SJCRH30 (cell line): ENCODE measurements around the gene CA12. TPM values are rescaled to one million over a fixed set of nuclear protein-coding genes. Genes with fewer than 3 reads are reported as not detected.

Source experiments
- DNase-seq, 2 experiments: peaks; one replicate each; pipeline ENCODE4 v3.0.0-alpha.2; 2015 to 2020
- H3K27ac ChIP-seq: fragments of 250-450 bp; sonication (Bioruptor Pico); 2 replicates; pipeline ENCODE4 v1.5.1; 2020; ENCODE audit warnings: mild to moderate bottlenecking, moderate library complexity
- H3K27me3 ChIP-seq: fragments of 250-450 bp; sonication (Bioruptor Pico); 2 replicates; pipeline ENCODE4 v1.5.1; 2020; ENCODE audit warnings: mild to moderate bottlenecking, moderate library complexity
- H3K36me3 ChIP-seq: fragments of 250-450 bp; sonication (Bioruptor Pico); 2 replicates; pipeline ENCODE4 v1.5.1; 2020; ENCODE audit warnings: mild to moderate bottlenecking, moderate library complexity
- H3K4me1 ChIP-seq: fragments of 250-450 bp; sonication (Bioruptor Pico); 2 replicates; pipeline ENCODE4 v1.5.1; 2020; ENCODE audit warnings: mild to moderate bottlenecking, moderate library complexity
- H3K4me3 ChIP-seq: fragments of 250-450 bp; sonication (Bioruptor Pico); 2 replicates; pipeline ENCODE4 v1.5.1; 2020; ENCODE audit warnings: mild to moderate bottlenecking, moderate library complexity
- H3K9me3 ChIP-seq: fragments of 250-450 bp; sonication (Bioruptor Pico); replicated peaks from 2 replicates; pipeline ENCODE4 v1.5.1; 2020; ENCODE audit warnings: mild to moderate bottlenecking, moderate library complexity
- total RNA-seq: library from RNA; depleted of rRNA; stranded (reverse); fragments of >200 nt; shearing (Covaris generic); gene quantifications from 2 replicates; pipeline ENCODE4 v1.2.3, GENCODE V29; 2014

The CA12 gene
- total RNA-seq, 1 experiment from 2014 or later: 0.57 TPM

GRCh38 chr15:63363292-63363691, 18.4 kb downstream of the CA12 start:
- DNase-seq: no peak
- H3K36me3 ChIP-seq: no peaks in the 10 kb centered on the region
- H3K9me3 ChIP-seq: no peaks in the 10 kb centered on the region
- H3K27me3 ChIP-seq: no peaks in the 10 kb centered on the region
- peaks cover 5% of the 10 kb centered on the region; the same call in 1 of the 2 replicates for H3K4me1 ChIP-seq
- H3K4me3 ChIP-seq: no peak overlapping the region
- H3K27ac ChIP-seq: no peak overlapping the region

GRCh38 chr15:63362885-63363284, 18.8 kb downstream of the CA12 start:
- no peak overlapping the region for H3K27ac ChIP-seq
- no peaks in the 10 kb centered on the region for H3K36me3 ChIP-seq
- peaks cover 5% of the 10 kb centered on the region; the same call in 1 of the 2 replicates for H3K4me1 ChIP-seq
- no peaks in the 10 kb centered on the region for H3K27me3 ChIP-seq
- no peaks in the 10 kb centered on the region for H3K9me3 ChIP-seq
- H3K4me3 ChIP-seq: no peak overlapping the region
- no peak for DNase-seq

GRCh38 chr15:63362196-63362595, 19.4 kb downstream of the CA12 start:
- Histone ChIP-seq H3K9me3 (no peaks in the 10 kb centered on the region), H3K27me3 (no peaks in the 10 kb centered on the region), H3K4me3 (no peak overlapping the region), H3K27ac (no peak overlapping the region), H3K36me3 (no peaks in the 10 kb centered on the region), H3K4me1 (peaks cover 5% of the 10 kb centered on the region; the same call in 1 of the 2 replicates)
- no peak for DNase-seq

- DNase-seq: no peak
- Histone ChIP-seq H3K27ac (no peak overlapping the region), H3K4me3 (no peak overlapping the region), H3K36me3 (no peaks in the 10 kb centered on the region), H3K27me3 (no peaks in the 10 kb centered on the region), H3K4me1 (peaks cover 5% of the 10 kb centered on the region; the same call in 1 of the 2 replicates), H3K9me3 (no peaks in the 10 kb centered on the region)
Measured at GRCh38 chr15:63360170-63360569, 21.5 kb downstream of the CA12 start.

GRCh38 chr15:63358241-63359029, 23.2 kb downstream of the CA12 start:
- Histone ChIP-seq H3K9me3 (no peaks in the 10 kb centered on the region), H3K27me3 (no peaks in the 10 kb centered on the region), H3K36me3 (no peaks in the 10 kb centered on the region), H3K4me1 (peaks cover 5% of the 10 kb centered on the region; the same call in 1 of the 2 replicates), H3K27ac (no peak overlapping the region), H3K4me3 (no peak overlapping the region)
- no peak for DNase-seq

- H3K27ac ChIP-seq: no peak overlapping the region
- no peaks in the 10 kb centered on the region for H3K9me3 ChIP-seq
- no peaks in the 10 kb centered on the region for H3K27me3 ChIP-seq
- no peak for DNase-seq
- no peaks in the 10 kb centered on the region for H3K36me3 ChIP-seq
- no peak overlapping the region for H3K4me3 ChIP-seq
- peaks cover 5% of the 10 kb centered on the region; the same call in 1 of the 2 replicates for H3K4me1 ChIP-seq
Measured at GRCh38 chr15:63357731-63358130, 23.9 kb downstream of the CA12 start.

GRCh38 chr15:63357061-63357460, 24.6 kb downstream of the CA12 start:
- no peak overlapping the region for H3K27ac ChIP-seq
- H3K4me3 ChIP-seq: no peak overlapping the region
- H3K36me3 ChIP-seq: no peaks in the 10 kb centered on the region
- H3K9me3 ChIP-seq: no peaks in the 10 kb centered on the region
- H3K4me1 ChIP-seq: peaks cover 5% of the 10 kb centered on the region; the same call in 1 of the 2 replicates
- H3K27me3 ChIP-seq: no peaks in the 10 kb centered on the region
- DNase-seq: no peak

- H3K36me3 ChIP-seq: no peaks in the 10 kb centered on the region
- no peak for DNase-seq
- H3K4me1 ChIP-seq: peaks cover 5% of the 10 kb centered on the region; the same call in 1 of the 2 replicates
- no peak overlapping the region for H3K4me3 ChIP-seq
- H3K27ac ChIP-seq: no peak overlapping the region
- H3K27me3 ChIP-seq: no peaks in the 10 kb centered on the region
- no peaks in the 10 kb centered on the region for H3K9me3 ChIP-seq
Measured at GRCh38 chr15:63354821-63355650, 26.6 kb downstream of the CA12 start.

GRCh38 chr15:63353887-63354286, 27.8 kb downstream of the CA12 start:
- Histone ChIP-seq H3K4me3 (no peak overlapping the region), H3K27ac (no peak overlapping the region), H3K9me3 (no peaks in the 10 kb centered on the region), H3K36me3 (no peaks in the 10 kb centered on the region), H3K27me3 (no peaks in the 10 kb centered on the region), H3K4me1 (peaks cover 2% of the 10 kb centered on the region; the same call in 1 of the 2 replicates)
- no peak for DNase-seq

- no peaks in the 10 kb centered on the region for H3K36me3 ChIP-seq
- H3K9me3 ChIP-seq: no peaks in the 10 kb centered on the region
- no peak overlapping the region for H3K4me3 ChIP-seq
- no peak overlapping the region for H3K27ac ChIP-seq
- H3K27me3 ChIP-seq: no peaks in the 10 kb centered on the region
- DNase-seq: no peak
- H3K4me1 ChIP-seq: peaks cover 6% of the 10 kb centered on the region; the same call in 1 of the 2 replicates
Measured at GRCh38 chr15:63353261-63353660, 28.4 kb downstream of the CA12 start.

- DNase-seq: no peak
- Histone ChIP-seq H3K36me3 (no peaks in the 10 kb centered on the region), H3K9me3 (no peaks in the 10 kb centered on the region), H3K27ac (no peak overlapping the region), H3K27me3 (no peaks in the 10 kb centered on the region), H3K4me3 (no peak overlapping the region), H3K4me1 (peaks cover 10% of the 10 kb centered on the region; the same call in 1 of the 2 replicates)
Measured at GRCh38 chr15:63352808-63353207, 28.8 kb downstream of the CA12 start.

- no peaks in the 10 kb centered on the region for H3K9me3 ChIP-seq
- peaks cover 22% of the 10 kb centered on the region; the same call in 1 of the 2 replicates for H3K4me1 ChIP-seq
- no peaks in the 10 kb centered on the region for H3K36me3 ChIP-seq
- no peak overlapping the region for H3K27ac ChIP-seq
- no peaks in the 10 kb centered on the region for H3K27me3 ChIP-seq
- no peak overlapping the region for H3K4me3 ChIP-seq
- DNase-seq: no peak
Measured at GRCh38 chr15:63351170-63351569, 30.5 kb downstream of the CA12 start.

GRCh38 chr15:63350178-63350621, 31.4 kb downstream of the CA12 start:
- DNase-seq: no peak
- H3K27ac ChIP-seq: no peak overlapping the region
- no peaks in the 10 kb centered on the region for H3K36me3 ChIP-seq
- H3K4me3 ChIP-seq: no peak overlapping the region
- no peaks in the 10 kb centered on the region for H3K27me3 ChIP-seq
- peaks cover 22% of the 10 kb centered on the region; the same call in 1 of the 2 replicates for H3K4me1 ChIP-seq
- H3K9me3 ChIP-seq: no peaks in the 10 kb centered on the region

- no peak for DNase-seq
- Histone ChIP-seq H3K9me3 (no peaks in the 10 kb centered on the region), H3K27ac (no peak overlapping the region), H3K4me3 (no peak overlapping the region), H3K27me3 (no peaks in the 10 kb centered on the region), H3K4me1 (peaks cover 22% of the 10 kb centered on the region; the same call in 1 of the 2 replicates), H3K36me3 (no peaks in the 10 kb centered on the region)
Measured at GRCh38 chr15:63349621-63350020, 32.0 kb downstream of the CA12 start.

GRCh38 chr15:63349156-63349555, 32.5 kb downstream of the CA12 start:
- no peak overlapping the region for H3K27ac ChIP-seq

More at GRCh38 chr15:63349156-63349555, 32.5 kb downstream of the CA12 start:
- peaks cover 22% of the 10 kb centered on the region; the same call in 1 of the 2 replicates for H3K4me1 ChIP-seq
- no peak for DNase-seq
- H3K27me3 ChIP-seq: no peaks in the 10 kb centered on the region
- no peak overlapping the region for H3K4me3 ChIP-seq
- no peaks in the 10 kb centered on the region for H3K9me3 ChIP-seq
- H3K36me3 ChIP-seq: no peaks in the 10 kb centered on the region
